Measurements from ENCODE around the gene NPEPPS.
"Not testable (repeated sequence)": the region's sequence is repeated elsewhere in the genome, so short reads cannot be mapped to it uniquely, and the experiment has no call there.

The NPEPPS gene, protein sequence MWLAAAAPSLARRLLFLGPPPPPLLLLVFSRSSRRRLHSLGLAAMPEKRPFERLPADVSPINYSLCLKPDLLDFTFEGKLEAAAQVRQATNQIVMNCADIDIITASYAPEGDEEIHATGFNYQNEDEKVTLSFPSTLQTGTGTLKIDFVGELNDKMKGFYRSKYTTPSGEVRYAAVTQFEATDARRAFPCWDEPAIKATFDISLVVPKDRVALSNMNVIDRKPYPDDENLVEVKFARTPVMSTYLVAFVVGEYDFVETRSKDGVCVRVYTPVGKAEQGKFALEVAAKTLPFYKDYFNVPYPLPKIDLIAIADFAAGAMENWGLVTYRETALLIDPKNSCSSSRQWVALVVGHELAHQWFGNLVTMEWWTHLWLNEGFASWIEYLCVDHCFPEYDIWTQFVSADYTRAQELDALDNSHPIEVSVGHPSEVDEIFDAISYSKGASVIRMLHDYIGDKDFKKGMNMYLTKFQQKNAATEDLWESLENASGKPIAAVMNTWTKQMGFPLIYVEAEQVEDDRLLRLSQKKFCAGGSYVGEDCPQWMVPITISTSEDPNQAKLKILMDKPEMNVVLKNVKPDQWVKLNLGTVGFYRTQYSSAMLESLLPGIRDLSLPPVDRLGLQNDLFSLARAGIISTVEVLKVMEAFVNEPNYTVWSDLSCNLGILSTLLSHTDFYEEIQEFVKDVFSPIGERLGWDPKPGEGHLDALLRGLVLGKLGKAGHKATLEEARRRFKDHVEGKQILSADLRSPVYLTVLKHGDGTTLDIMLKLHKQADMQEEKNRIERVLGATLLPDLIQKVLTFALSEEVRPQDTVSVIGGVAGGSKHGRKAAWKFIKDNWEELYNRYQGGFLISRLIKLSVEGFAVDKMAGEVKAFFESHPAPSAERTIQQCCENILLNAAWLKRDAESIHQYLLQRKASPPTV

DNA sequence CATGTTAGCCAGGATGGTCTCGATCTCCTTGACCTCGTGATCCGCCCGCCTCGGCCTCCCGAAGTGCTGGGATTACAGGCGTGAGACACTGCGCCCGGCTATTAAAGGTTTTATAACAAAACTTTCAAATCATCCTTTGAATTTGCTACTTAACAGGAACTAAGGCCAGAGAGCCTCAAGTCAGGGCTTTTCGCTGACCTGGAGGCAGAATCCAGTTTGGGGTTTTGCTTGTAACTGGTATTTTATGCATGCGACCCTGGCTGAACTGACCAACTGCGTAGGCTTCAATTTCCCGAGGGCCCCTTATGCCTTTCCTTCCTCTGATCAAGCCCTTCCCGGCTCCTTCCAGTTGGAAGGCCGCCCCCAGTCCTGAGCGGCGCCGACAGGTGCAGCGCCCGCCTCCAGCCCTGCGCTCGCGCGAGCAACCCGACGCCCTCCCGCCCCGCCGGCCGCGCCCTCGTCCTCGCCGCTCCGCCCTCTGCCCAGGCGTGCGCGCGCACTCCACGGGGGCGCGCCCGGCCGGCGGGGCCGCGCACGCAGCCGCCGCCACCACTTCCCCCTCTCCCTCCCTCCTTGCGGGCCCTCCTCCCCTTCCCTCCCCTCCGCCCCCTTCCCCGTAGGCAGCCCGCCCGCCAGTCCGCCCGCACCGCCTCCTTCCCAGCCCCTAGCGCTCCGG lies at the start of gene NPEPPS:
Gene NPEPPS, plus strand, starts transcription at position 552 of the 676 bp plus-strand sequence. CDS start 193 bp downstream, outside the sequence.
- DNase-seq (ENCODE audit: low read depth), result peak; percentile 91

DNA sequence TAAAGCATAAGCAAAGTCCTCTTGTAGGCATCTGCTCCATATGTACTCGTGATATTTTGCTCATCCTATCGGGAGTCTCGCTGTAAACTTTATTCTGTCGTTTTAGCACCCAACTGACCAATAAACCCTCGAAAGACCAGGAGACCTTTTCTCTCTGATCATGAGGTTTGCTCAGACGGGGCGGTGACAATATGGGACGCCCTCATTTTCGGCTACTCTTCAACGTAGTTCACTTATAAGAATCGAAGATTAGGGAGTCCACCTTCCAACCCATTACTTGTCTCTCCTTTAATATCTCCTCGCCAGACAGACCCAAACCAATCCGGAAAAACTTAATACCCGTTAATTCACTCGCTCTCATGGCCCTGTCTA lies 39.1 kb upstream of the NPEPPS start:
- DNase-seq (ENCODE audit: low read depth), result not testable (repeated sequence)

DNA sequence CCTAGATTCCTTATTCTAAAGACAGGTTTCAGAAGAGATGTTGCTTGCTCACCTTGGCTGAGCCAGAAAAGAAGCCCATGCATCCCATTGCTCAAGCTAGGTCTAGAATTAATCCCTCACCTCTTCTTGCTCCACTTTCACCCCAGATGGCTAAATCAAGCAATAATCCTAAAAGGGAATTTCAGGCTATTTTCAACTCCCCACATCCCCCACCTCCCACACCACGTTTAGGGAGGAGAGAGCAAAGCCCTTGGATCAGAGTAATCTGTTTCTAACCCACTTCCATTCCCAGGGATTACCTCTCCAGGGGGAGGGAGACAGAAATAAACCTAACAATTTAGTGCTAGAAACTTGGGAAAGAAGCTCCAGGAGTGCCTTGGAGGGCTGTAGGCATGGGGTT lies 31.8 kb upstream of the NPEPPS start:
- not testable (repeated sequence) for DNase-seq (ENCODE audit: low read depth)

DNA sequence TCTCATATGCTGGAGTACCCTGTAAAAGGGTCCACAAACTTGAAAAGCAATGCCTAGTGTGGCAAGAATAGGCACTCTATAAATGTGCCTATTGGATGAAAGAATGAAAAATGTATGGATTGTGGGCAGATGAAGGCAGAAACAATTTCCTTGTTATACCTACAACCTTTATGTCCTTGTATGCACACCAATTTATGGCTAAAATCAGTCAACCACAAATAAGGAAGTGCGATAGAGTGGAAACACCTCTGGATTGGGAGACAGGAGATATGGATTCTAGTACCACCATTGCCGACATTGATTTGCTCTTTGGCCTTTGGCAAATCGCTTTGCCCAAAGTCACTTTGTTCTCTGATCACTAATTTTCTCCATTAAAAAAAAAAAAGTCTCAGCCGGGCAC lies 31.4 kb upstream of the NPEPPS start:
- not testable (repeated sequence) for DNase-seq (ENCODE audit: low read depth)

DNA sequence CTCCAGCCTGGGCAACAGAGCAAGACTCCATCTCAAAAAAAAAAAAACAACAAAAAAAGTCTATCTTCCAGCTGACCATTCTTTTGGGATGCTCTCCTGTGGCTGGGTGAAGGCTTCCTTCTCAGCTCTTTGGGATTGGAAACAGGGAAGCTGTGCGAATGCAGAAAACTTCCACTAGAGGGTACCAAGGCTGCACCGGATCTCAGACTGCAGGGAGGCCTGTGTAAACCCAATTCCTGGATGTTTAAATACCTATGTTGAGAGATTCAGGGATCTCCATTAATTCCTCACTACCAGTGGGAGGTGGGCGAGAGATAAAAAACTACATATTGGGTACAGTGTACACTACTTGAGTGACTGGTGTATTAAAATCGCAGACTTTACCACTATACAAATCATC lies 30.3 kb upstream of the NPEPPS start:
- DNase-seq (ENCODE audit: low read depth), result not testable (repeated sequence)

DNA sequence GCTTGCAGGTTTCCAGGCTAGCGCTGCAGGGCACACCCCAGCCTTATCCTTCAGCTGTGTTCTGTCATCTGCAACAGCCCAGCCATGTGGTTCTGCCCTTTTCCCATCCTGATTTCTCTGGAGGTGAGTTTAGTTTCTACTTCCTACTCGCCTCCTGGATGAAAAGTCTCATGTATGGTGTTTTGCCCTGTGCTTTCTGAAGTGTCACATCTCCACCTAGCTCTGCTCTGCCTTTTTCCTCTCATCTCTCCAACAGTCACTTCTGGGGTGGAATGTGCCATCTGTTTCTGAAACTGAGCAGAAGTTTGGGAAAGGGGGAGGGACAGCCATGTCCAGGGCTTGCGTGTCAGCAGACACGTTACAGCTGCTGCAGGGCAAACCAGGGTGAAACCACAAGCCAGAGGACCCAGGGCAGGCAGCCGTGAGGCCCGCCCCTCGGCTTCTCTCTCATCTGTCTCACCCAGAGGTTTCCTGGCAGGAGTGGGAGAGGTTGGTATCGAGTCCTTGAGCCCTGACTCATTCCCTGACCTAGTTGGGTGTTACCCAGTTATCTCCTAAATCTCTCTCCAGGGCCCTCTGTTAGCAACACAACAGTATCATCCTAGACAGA lies 28.7 kb upstream of the NPEPPS start:
- not testable (repeated sequence) for DNase-seq (ENCODE audit: low read depth)

DNA sequence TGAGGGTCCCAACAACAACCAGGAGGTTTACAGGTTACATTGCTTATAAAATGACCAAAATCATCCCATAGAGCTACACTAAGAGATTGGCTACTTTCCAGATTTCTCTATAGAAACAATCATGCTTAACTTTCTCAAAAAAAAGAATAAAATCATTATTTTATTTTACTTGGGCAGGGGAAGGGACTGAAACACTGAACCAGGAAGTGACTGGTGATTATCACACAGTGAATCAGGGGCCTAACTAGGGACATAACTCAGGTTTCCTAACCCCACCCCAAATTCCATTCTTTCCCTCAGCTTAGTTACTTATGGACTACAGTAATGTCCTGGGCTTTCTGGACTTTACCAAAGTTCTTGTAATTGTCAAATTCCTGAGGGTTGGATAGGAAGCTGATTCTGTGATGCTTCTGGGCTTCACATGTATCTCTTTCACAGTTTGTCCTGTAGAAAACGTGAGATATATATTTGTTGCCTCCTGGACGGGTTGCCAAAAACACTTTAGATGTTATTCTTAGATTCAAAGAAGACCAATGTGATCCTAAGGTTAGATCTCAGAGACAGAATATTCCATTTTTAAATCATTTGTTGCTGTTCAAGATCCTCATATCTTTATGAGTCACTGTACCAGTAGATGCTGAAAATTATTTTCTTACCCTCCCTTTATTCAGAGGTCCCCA lies 28.0 kb upstream of the NPEPPS start:
- not testable (repeated sequence) for DNase-seq (ENCODE audit: low read depth)

DNA sequence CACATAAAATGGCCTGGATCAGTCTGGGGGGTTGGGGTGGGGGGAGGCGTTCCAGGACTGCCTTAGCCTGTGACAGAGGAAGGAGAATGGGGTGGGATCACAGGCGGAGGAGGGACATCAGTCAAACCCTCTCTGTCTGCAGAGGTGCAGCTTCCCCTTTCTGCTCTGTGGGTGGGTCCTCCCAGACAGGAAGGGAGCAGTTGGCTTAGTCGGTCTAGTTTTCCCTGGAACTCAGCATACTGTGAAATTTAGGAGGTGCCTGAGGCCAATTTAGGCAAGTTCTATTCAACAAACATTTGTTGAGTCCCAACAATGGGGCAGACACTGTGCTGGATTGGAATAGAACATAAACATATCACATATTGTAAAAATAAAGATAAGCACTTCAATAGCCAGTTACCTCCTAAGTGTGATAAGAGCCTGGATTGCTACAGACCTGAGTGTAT lies 19.2 kb upstream of the NPEPPS start:
- DNase-seq (ENCODE audit: low read depth), result not testable (repeated sequence)

DNA sequence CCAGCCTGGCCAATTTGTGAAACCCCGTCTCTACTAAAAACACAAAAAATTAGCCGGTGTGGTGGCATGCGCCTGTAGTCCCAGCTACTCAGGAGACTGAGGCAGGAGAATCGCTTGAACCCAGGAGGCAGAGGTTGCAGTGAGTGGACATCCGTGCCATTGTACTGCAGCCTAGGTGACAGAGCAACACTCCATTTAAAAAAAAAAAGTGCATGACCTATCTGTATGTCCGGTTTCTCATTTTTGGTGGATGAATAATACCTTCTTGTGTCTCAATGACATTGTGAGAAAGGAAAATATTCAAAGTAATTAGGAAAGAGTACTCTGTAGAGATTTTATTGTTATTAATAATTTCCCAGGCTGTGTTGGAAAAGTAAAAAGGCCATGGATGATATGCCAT lies 17.6 kb upstream of the NPEPPS start:
- not testable (repeated sequence) for DNase-seq (ENCODE audit: low read depth)

DNA sequence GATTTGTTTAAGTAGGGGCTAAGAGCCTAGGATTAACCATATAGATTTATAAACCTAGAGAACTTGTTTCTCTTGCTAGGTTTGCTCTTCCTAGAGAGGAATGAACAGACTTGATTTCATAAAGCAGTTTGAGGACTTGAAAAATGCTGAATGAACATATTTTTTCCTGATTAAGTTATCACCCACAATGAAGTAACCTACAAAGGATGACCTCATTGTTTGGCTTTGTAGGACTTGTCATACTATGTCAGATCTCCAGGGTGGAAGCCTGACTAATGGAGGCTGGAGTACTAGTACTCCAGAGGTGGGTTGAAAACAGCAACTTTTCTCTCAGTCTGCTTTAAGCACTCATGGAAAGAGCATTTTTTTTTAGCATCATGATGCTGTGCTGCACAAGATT lies 12.0 kb upstream of the NPEPPS start:
- DNase-seq (ENCODE audit: low read depth), result not testable (repeated sequence)

DNA sequence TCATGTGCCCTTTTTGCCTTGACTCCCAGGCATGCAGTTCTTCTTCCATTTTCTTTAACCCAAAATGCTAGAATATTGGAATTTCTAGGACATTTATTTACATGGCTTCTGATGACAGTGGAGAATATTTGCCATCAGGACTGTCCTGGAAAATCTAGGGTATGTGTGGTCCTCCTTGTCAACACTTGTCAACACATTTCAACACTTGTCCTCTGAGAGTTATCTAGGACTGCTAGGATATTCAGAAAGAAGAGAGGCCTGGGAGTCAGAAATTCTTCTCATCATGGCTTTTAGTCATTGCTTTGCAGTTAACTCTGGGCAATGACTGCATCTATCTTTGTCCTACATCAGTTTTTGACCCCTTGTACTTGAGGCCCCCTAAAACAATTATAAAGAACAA lies 11.5 kb upstream of the NPEPPS start:
- not testable (repeated sequence) for DNase-seq (ENCODE audit: low read depth)

DNA sequence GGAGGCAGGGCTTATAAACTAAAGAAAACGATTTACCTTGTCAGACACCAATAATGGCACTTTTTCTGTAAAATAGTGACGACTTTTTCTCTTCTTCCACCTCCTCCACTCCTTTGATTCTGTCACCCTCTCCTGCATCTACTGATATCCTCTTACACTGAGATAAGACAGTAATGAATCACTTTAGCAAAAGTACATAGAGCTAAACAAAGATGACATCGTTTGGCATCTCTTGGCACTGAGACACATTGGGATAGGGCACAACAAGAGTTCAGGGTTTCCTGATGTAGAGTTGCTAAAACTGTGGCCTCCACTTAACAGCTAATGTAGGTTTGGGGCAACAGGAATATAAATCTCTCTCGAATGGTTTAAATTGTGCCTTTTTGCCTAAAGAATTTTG lies 10.6 kb upstream of the NPEPPS start:
- DNase-seq (ENCODE audit: low read depth), result not testable (repeated sequence)

DNA sequence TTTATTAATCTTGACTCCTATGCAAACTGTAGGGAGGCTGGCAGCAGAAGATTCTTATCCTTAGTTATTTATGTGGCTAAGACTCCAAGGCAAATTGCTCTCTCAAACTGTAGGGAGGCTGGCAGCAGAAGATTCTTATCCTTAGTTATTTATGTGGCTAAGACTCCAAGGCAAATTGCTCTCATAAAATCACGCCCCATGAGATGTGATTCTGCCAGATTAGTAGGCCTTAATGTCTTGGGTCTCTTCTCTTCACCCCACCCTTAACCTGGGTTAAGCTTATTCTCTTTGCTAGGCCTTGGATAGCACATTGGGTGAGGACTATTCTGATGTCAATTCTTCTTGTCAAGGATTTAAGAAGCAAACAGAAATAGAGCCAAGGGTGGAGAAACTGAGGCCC lies 9.5 kb upstream of the NPEPPS start:
- DNase-seq (ENCODE audit: low read depth), result not testable (repeated sequence)

DNA sequence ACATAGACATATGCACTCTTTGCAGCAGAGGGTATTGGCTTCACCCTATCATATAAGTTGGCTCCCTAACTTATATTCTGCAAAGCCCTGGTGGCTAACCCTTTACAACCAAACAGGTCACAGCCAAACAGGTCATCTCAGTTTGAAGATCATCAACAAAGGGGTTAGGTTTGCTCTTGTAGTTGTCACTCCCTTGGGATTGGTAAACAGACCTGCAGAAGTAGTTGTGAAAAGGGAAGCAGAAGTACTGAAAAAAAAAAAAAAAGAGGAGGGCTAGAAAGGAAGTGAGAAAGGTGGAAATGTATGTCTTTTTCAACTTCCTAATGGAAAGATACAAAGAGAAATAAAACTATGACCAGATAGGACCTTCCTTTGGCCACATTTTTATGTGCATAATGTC lies 8.6 kb upstream of the NPEPPS start:
- not testable (repeated sequence) for DNase-seq (ENCODE audit: low read depth)

DNA sequence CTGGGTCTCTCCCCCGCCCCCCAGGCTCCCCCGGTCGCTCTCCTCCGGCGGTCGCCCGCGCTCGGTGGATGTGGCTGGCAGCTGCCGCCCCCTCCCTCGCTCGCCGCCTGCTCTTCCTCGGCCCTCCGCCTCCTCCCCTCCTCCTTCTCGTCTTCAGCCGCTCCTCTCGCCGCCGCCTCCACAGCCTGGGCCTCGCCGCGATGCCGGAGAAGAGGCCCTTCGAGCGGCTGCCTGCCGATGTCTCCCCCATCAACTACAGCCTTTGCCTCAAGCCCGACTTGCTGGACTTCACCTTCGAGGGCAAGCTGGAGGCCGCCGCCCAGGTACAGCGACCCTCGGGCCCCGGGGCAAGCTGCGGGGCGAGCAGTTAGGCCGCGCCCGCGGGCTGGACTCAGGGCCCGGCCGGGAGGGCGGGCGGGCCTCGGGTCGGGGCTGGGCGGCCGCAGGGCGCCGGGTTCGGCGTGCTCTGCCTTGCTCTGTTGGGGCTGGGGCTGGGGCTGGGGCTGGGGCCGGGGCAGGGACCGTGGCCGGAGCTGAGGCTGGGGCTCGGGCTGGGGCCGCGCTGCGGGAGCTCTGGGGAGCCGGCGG lies 419 bp downstream of the NPEPPS start:
- not testable (repeated sequence) for DNase-seq (ENCODE audit: low read depth)

DNA sequence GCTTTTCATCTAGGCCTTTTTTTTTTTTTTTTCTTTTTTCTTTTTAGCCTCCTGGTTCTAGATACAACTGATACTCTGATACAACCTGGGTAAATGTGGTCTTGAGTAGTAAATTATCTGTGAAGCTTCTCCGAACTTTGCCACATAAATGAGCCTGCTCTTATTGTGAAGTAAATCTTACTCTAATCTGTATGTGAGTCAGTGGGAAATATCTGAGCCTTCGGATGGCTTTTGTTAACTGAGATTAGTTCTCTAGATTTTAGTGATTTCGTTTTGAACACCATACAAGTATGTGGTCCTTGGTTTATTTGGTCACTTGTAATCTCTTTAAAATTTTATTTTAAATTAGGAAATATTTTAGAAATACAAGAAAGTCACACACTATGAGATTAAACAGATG lies 8.2 kb downstream of the NPEPPS start:
- not testable (repeated sequence) for DNase-seq (ENCODE audit: low read depth)

DNA sequence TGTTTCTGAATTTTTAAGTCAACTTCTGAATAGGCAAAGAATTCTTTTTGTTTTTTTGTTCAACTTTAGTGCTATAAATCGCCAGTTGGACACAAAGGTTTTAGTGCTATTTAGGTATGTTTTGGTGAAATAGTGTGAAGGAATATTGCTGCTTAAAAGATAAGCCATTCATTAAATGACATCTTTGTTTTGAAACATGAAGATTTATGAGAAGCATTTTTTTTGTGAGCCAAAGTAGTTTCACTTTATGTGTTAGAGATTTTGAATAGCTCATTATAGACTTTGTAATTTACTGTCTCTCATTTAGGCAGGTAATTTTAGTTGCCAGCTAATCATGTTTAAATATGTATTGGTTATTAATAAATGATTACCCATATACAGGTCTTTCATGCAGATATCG lies 10.8 kb downstream of the NPEPPS start:
- not testable (repeated sequence) for DNase-seq (ENCODE audit: low read depth)

DNA sequence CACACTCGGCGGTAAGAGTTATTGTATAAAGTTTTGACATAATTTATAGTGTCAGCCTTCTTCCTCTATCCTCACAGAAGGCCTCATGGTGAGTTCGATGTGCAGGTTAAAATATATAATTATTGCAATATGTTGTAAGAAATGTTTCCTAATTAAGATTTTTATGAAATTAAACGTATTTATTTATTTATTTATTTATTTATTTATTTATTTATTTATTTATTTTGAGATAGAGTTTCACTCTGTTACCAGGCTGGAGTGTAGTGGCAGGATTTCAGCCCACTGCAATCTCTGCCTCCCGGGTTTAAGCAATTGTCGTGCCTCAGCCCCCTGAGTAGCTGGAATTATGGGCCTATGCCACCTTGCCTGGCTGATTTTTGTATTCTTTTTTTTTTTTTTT lies 13.4 kb downstream of the NPEPPS start:
- DNase-seq (ENCODE audit: low read depth), result not testable (repeated sequence)

DNA sequence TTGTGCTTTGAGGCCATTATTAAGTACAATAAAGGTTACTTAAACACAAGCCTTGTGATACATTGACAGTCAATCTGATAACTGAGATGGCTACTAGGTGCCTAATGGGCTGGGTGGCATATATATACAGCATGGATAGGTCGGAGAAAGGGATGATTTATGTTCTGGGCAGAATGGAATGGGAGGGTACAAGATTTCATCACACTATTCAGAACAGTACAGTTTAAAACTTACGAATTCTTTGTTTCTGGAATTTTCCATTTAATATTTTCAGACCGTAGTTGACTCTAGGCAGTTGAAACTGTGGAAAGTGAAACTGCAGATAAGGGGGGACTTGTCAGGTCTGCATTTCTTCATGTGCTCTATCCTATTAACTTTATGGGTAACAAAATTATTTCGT lies 23.8 kb downstream of the NPEPPS start:
- not testable (repeated sequence) for DNase-seq (ENCODE audit: low read depth)

DNA sequence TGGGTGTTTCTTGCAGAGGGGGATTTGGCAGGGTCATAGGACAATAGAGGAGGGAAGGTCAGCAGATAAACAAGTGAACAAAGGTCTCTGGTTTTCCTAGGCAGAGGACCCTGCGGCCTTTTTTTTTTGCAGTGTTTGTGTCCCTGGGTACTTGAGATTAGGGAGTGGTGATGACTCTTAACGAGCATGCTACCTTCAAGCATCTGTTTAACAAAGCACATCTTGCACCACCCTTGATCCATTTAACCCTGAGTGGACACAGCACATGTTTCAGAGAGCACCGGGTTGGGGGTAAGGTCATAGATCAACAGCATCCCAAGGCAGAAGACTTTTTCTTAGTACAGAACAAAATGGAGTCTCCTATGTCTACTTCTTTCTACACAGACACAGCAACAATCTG lies 25.2 kb downstream of the NPEPPS start:
- DNase-seq (ENCODE audit: low read depth), result not testable (repeated sequence)

All from stimulated activated CD4-positive, alpha-beta T cell treated with anti-CD3 and anti-CD28 coated beads, Interleukin-2, amount 100 ng/mL, for 4 hours (primary cell).